ENCODE measurements around the gene CCDC70. TPM values are rescaled to one million over a fixed set of nuclear protein-coding genes. Genes with fewer than 3 reads are reported as not detected.
A peak's percentile ranks its signal among the peaks of the same experiment; 100 is the strongest.

Gene CCDC70
- total RNA-seq, 1 donor from 2014 or later = not detected

GRCh38 chr13:51831519-51831918 lies 30.2 kb upstream of the CCDC70 start:
- H3K36me3 Mint-ChIP-seq (ENCODE audit: insufficient read depth) = no peaks in the 10 kb centered on the region
- TF ChIP-seq CTCF (IDR thresholded peaks at IDR 0.05; ENCODE audit: unreplicated experiment) = no peak
- H3K4me3 Mint-ChIP-seq (ENCODE audit: low read depth) = no peak overlapping the region
- H3K27ac Mint-ChIP-seq = no peak overlapping the region
- peaks cover 4% of the 10 kb centered on the region for H3K27me3 Mint-ChIP-seq
- DNase-seq (ENCODE audit: low spot score, unreplicated experiment) = no peak
- no peaks in the 10 kb centered on the region for H3K9me3 Mint-ChIP-seq (ENCODE audit: low read depth)
- no peaks in the 10 kb centered on the region for H3K4me1 Mint-ChIP-seq (ENCODE audit: low read depth)

GRCh38 chr13:51832471-51833152 lies 29.2 kb upstream of the CCDC70 start:
- H3K27ac Mint-ChIP-seq = no peak overlapping the region
- no peaks in the 10 kb centered on the region for H3K9me3 Mint-ChIP-seq (ENCODE audit: low read depth)
- no peaks in the 10 kb centered on the region for H3K4me1 Mint-ChIP-seq (ENCODE audit: low read depth)

GRCh38 chr13:51833980-51834379 lies 27.8 kb upstream of the CCDC70 start:
- Mint-ChIP-seq H3K27ac (no peak overlapping the region), H3K9me3 (ENCODE audit: low read depth) (no peaks in the 10 kb centered on the region), H3K4me3 (ENCODE audit: low read depth) (no peak overlapping the region), H3K36me3 (ENCODE audit: insufficient read depth) (no peaks in the 10 kb centered on the region), H3K4me1 (ENCODE audit: low read depth) (no peaks in the 10 kb centered on the region), H3K27me3 (peaks cover 4% of the 10 kb centered on the region)
- TF ChIP-seq CTCF (IDR thresholded peaks at IDR 0.05; ENCODE audit: unreplicated experiment) = no peak
- no peak for DNase-seq (ENCODE audit: low spot score, unreplicated experiment)

More at GRCh38 chr13:51832471-51833152, 29.2 kb upstream of the CCDC70 start:
- DNase-seq (ENCODE audit: low spot score, unreplicated experiment) = no peak
- no peak overlapping the region for H3K4me3 Mint-ChIP-seq (ENCODE audit: low read depth)
- peaks cover 4% of the 10 kb centered on the region for H3K27me3 Mint-ChIP-seq
- H3K36me3 Mint-ChIP-seq (ENCODE audit: insufficient read depth) = no peaks in the 10 kb centered on the region
- no peak for TF ChIP-seq CTCF (IDR thresholded peaks at IDR 0.05; ENCODE audit: unreplicated experiment)

GRCh38 chr13:51834581-51835171 lies 27.1 kb upstream of the CCDC70 start:
- DNase-seq (ENCODE audit: low spot score, unreplicated experiment) = no peak
- Mint-ChIP-seq H3K9me3 (ENCODE audit: low read depth) (no peaks in the 10 kb centered on the region), H3K4me3 (ENCODE audit: low read depth) (no peak overlapping the region), H3K27me3 (peaks cover 4% of the 10 kb centered on the region), H3K36me3 (ENCODE audit: insufficient read depth) (no peaks in the 10 kb centered on the region), H3K27ac (no peak overlapping the region), H3K4me1 (ENCODE audit: low read depth) (no peaks in the 10 kb centered on the region)
- no peak for TF ChIP-seq CTCF (IDR thresholded peaks at IDR 0.05; ENCODE audit: unreplicated experiment)

- H3K4me1 Mint-ChIP-seq (ENCODE audit: low read depth) = no peaks in the 10 kb centered on the region
- peak overlapping the region; percentile 7 for H3K27ac Mint-ChIP-seq
- H3K36me3 Mint-ChIP-seq (ENCODE audit: insufficient read depth) = no peaks in the 10 kb centered on the region
- H3K4me3 Mint-ChIP-seq (ENCODE audit: low read depth) = no peak overlapping the region
- H3K27me3 Mint-ChIP-seq = peaks cover 4% of the 10 kb centered on the region
- no peaks in the 10 kb centered on the region for H3K9me3 Mint-ChIP-seq (ENCODE audit: low read depth)
- TF ChIP-seq CTCF (IDR thresholded peaks at IDR 0.05; ENCODE audit: unreplicated experiment) = no peak
- no peak for DNase-seq (ENCODE audit: low spot score, unreplicated experiment)
Measured at GRCh38 chr13:51837016-51837415, 24.8 kb upstream of the CCDC70 start.

All from progenitor cell of endocrine pancreas (in vitro differentiated cells).